ENCODE measurements around the gene ASTN2. TPM values are rescaled to one million over a fixed set of nuclear protein-coding genes. Genes with fewer than 3 reads are reported as not detected.

The ASTN2 gene
- total and polyA plus RNA-seq, 2 experiments from 2014 or later, result 5.8 to 7.5 TPM

- 79 to 85% methylated on average over 1 of the region's 1 CpG for WGBS, 2 experiments (ENCODE audit: low coverage in 1 of 2, low lambda C conversion rate in 2 of 2, missing lambda C conversion rate in 2 of 2)
- Histone ChIP-seq H3K27ac (no peak overlapping the region), H3K36me3 (ENCODE audit: low read depth) (no peaks in the 10 kb centered on the region), H3K27me3 (replicated peaks; ENCODE audit: insufficient read depth) (no peaks in the 10 kb centered on the region), H3K4me3 (no peak overlapping the region; the same call in 1 of the 2 replicates), H3K4me2 (ENCODE audit: unreplicated experiment) (no peak overlapping the region), H3K9me2 (ENCODE audit: insufficient read depth) (no peaks in the 10 kb centered on the region), H3K79me2 (ENCODE audit: insufficient read depth) (no peaks in the 10 kb centered on the region), H2AFZ (no peak overlapping the region), H3K4me1 (ENCODE audit: insufficient read depth) (peaks cover 6% of the 10 kb centered on the region; the same call in 1 of the 2 replicates), H4K20me1 (ENCODE audit: insufficient read depth) (no peaks in the 10 kb centered on the region), H3K9me3 (ENCODE audit: low read depth) (no peaks in the 10 kb centered on the region), H3K9ac (no peak overlapping the region), H3F3A (ENCODE audit: insufficient read depth) (no peaks in the 10 kb centered on the region)
- in situ Hi-C loops (cut with MboI), result no loop called here
- DNase-seq, result no peak
- TF ChIP-seq EZH2phosphoT487 (IDR thresholded peaks at IDR 0.05; ENCODE audit: insufficient read depth, low read depth) (no peak), EZH2 (IDR thresholded peaks at IDR 0.05; ENCODE audit: insufficient read depth, poor library complexity, severe bottlenecking) (no peak)
Observed at GRCh38 chr9:116673375-116673774, 741.5 kb downstream of the ASTN2 start.

- no peaks in the 10 kb centered on the region for H4K20me1 ChIP-seq (ENCODE audit: insufficient read depth)
- in situ Hi-C loops (cut with MboI), result no loop called here
- no peak overlapping the region for H2AFZ ChIP-seq
- WGBS, 2 experiments (ENCODE audit: low coverage in 1 of 2, low lambda C conversion rate in 2 of 2, missing lambda C conversion rate in 2 of 2), result 60 to 61% methylated on average over 2 of the region's 2 CpGs
- no peaks in the 10 kb centered on the region for H3F3A ChIP-seq (ENCODE audit: insufficient read depth)
- no peak overlapping the region for H3K9ac ChIP-seq
- TF ChIP-seq EZH2phosphoT487 (IDR thresholded peaks at IDR 0.05; ENCODE audit: insufficient read depth, low read depth), result no peak
- TF ChIP-seq EZH2 (IDR thresholded peaks at IDR 0.05; ENCODE audit: insufficient read depth, poor library complexity, severe bottlenecking), result no peak
- DNase-seq, result no peak
- no peaks in the 10 kb centered on the region for H3K9me3 ChIP-seq (ENCODE audit: low read depth)
- H3K4me1 ChIP-seq (ENCODE audit: insufficient read depth), result peaks cover 6% of the 10 kb centered on the region; the same call in 1 of the 2 replicates
- H3K4me3 ChIP-seq, result no peak overlapping the region
- no peaks in the 10 kb centered on the region for H3K79me2 ChIP-seq (ENCODE audit: insufficient read depth)
- no peak overlapping the region for H3K4me2 ChIP-seq (ENCODE audit: unreplicated experiment)
- H3K27me3 ChIP-seq (replicated peaks; ENCODE audit: insufficient read depth), result no peaks in the 10 kb centered on the region
- H3K27ac ChIP-seq, result no peak overlapping the region
- no peaks in the 10 kb centered on the region for H3K9me2 ChIP-seq (ENCODE audit: insufficient read depth)
- H3K36me3 ChIP-seq (ENCODE audit: low read depth), result no peaks in the 10 kb centered on the region
Observed at GRCh38 chr9:116671605-116672004, 743.3 kb downstream of the ASTN2 start.

- H3K27ac ChIP-seq, result no peak overlapping the region
- no peaks in the 10 kb centered on the region for H3K79me2 ChIP-seq (ENCODE audit: insufficient read depth)
- in situ Hi-C loops (cut with MboI), result no loop called here
- H3K36me3 ChIP-seq (ENCODE audit: low read depth), result no peaks in the 10 kb centered on the region
- H3K9me3 ChIP-seq (ENCODE audit: low read depth), result no peaks in the 10 kb centered on the region
- 89 to 94% methylated on average over 4 of the region's 4 CpGs for WGBS, 2 experiments (ENCODE audit: low coverage in 1 of 2, low lambda C conversion rate in 2 of 2, missing lambda C conversion rate in 2 of 2)
- H3F3A ChIP-seq (ENCODE audit: insufficient read depth), result no peaks in the 10 kb centered on the region
- no peak for DNase-seq
- no peaks in the 10 kb centered on the region for H4K20me1 ChIP-seq (ENCODE audit: insufficient read depth)
- H3K27me3 ChIP-seq (replicated peaks; ENCODE audit: insufficient read depth), result no peaks in the 10 kb centered on the region
- H3K4me2 ChIP-seq (ENCODE audit: unreplicated experiment), result no peak overlapping the region
- no peak overlapping the region for H2AFZ ChIP-seq
- H3K4me3 ChIP-seq, result no peak overlapping the region
- H3K9ac ChIP-seq, result no peak overlapping the region
- TF ChIP-seq EZH2 (IDR thresholded peaks at IDR 0.05; ENCODE audit: insufficient read depth, poor library complexity, severe bottlenecking), result no peak
- no peak for TF ChIP-seq EZH2phosphoT487 (IDR thresholded peaks at IDR 0.05; ENCODE audit: insufficient read depth, low read depth)
- peaks cover 6% of the 10 kb centered on the region; the same call in 1 of the 2 replicates for H3K4me1 ChIP-seq (ENCODE audit: insufficient read depth)
- H3K9me2 ChIP-seq (ENCODE audit: insufficient read depth), result no peaks in the 10 kb centered on the region
Observed at GRCh38 chr9:116668970-116669695, 745.7 kb downstream of the ASTN2 start.

GRCh38 chr9:116663581-116663980 lies 751.3 kb downstream of the ASTN2 start:
- Histone ChIP-seq H3F3A (ENCODE audit: insufficient read depth) (no peaks in the 10 kb centered on the region; the same call in 1 of the 2 replicates), H3K9me2 (ENCODE audit: insufficient read depth) (no peaks in the 10 kb centered on the region), H3K4me2 (ENCODE audit: unreplicated experiment) (no peak overlapping the region), H3K4me1 (ENCODE audit: insufficient read depth) (peaks cover 12% of the 10 kb centered on the region), H4K20me1 (ENCODE audit: insufficient read depth) (no peaks in the 10 kb centered on the region), H3K9me3 (ENCODE audit: low read depth) (no peaks in the 10 kb centered on the region), H3K9ac (no peak overlapping the region), H3K27ac (no peak overlapping the region), H2AFZ (no peak overlapping the region), H3K36me3 (ENCODE audit: low read depth) (no peaks in the 10 kb centered on the region), H3K27me3 (replicated peaks; ENCODE audit: insufficient read depth) (no peaks in the 10 kb centered on the region), H3K79me2 (ENCODE audit: insufficient read depth) (no peaks in the 10 kb centered on the region), H3K4me3 (no peak overlapping the region)
- in situ Hi-C loops (cut with MboI), result no loop called here
- 95 to 100% methylated on average over 1 of the region's 1 CpG for WGBS, 2 experiments (ENCODE audit: low coverage in 1 of 2, low lambda C conversion rate in 2 of 2, missing lambda C conversion rate in 2 of 2)
- no peak for TF ChIP-seq EZH2phosphoT487 (IDR thresholded peaks at IDR 0.05; ENCODE audit: insufficient read depth, low read depth)
- no peak for TF ChIP-seq EZH2 (IDR thresholded peaks at IDR 0.05; ENCODE audit: insufficient read depth, poor library complexity, severe bottlenecking)
- no peak for DNase-seq

Measured in GM23248 (cell line).